GM12874 (cell line): Measurements from ENCODE around the gene RPL3.

Experiments
- CTCF ChIP-seq: IDR thresholded peaks from 2 replicates; pipeline ENCODE4 v1.5.1; 2011; ENCODE audit warnings: low read depth, mild to moderate bottlenecking, control low read depth, low read length, moderate library complexity; ENCODE audit not compliant: insufficient read depth

RPL3 gene

GRCh38 chr22:39283322-39284141 is 35.9 kb downstream of the RPL3 start:
- TF ChIP-seq CTCF = no peak

DNA sequence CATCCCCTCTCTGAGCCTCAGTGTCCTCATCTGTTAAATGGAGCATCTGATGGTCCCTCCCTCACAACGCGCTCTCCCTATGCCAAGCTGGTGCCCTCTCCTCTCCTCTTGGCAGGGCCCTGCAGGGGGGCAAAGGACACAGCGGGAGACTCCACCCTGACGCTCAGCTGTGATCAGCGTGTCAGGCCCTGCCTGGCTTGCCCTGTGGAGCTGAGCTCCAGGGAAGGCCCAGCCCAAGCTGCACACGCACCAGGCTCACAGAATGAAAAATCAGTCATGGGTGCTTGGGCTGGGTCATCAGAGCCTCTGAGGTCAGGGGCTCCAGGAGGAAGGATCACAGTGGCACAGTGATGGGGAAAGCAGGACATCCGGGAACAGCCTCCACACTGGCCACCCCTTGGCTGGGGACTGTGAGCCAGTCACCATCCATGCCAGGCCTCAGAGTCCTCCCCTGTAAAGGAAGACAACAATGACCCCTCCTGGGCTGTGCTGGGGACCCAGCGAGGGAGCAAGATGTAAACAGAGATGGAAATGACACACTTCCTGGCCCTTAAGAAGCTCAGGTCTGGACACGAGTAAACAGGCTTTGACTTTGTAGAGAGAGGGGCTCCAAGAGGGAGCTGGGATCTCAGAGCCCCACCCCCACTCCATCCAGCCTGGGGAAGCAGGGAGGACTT is 36.6 kb downstream of the RPL3 start:
- TF ChIP-seq CTCF = no peak

- no peak for TF ChIP-seq CTCF
Measured at GRCh38 chr22:39281126-39281525, 38.3 kb downstream of the RPL3 start.

DNA sequence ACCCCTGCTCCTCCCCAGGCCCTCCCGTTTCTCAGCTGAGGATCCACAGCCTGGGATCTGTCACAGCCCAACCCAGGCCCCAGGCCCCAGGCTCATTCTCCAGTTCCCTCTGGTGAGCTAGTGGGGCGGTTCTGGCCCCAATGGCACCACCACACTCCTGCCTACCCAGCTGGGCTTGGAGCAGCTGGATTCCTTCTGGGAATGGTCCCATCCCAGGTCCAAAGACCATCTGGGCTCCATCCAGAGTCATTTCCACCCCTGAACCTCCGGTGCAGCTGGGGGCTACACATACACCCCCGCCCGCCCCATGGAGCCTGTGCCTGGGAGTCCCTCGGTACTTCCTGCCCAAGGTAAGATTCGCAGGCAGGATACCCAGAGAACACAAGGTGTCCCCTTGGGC is 39.2 kb downstream of the RPL3 start:
- TF ChIP-seq CTCF = no peak

DNA sequence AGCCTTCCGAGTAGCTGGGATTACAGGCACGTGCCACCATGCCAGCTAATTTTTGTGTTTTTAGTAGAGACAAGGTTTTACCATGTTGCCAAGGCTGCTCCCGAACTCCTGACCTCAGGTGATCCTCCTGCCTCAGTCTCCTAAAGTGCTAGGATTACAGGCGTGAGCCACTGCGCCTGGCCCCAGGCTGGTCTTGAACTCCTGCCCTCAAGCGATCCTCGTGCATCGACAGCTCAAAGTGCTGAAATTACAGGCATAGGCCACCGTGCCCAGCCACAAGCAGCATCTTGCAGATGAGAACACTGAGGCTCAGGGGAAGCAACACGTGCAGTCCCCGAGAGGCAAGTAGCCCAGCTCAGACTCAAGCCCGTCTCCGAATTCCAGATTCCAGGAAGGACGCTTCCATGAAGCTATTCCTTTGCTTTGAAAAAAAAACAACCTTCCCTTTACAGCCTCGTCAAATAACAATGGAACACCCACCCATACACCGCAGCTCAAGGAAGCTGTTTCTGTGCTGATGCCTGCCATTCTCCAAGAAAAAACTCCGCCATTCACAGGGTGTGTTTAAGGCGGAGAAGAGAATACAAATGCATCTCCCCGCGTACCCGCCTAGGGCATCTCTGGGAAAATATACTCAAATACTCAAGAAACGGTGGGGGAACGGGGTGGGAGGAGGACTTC is 40.1 kb downstream of the RPL3 start:
- TF ChIP-seq CTCF = no peak

GRCh38 chr22:39278040-39278439 is 41.4 kb downstream of the RPL3 start:
- TF ChIP-seq CTCF = no peak

DNA sequence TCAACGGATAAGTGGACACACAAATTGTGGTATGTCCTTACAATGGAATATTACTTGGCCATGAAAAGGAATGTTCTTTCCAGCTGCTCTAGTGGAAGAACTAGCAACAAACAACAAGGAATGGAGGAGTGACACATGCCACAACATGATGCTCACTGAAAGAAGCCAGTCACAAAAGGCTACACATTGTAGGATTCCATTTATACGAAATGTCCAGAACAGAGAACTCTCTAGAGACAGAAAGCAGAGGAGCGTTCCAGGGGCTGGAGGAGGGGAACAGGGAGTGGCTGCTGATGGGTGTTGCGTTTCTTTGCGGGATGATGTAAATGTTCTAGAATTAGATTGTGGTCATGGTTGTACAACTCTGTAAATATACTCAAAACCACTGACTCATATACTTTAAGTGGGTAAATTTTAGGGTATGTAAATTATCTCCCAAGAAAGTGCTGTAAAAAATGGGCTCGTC is 42.2 kb downstream of the RPL3 start:
- TF ChIP-seq CTCF = no peak
